Breast epithelium (tissue), 4 donors: ENCODE data around the gene AP3S1. TPM values are rescaled to one million over a fixed set of nuclear protein-coding genes. Genes with fewer than 3 reads are reported as not detected.

Experiments used
- DNase-seq, 2 donors: peaks; one replicate each; pipeline ENCODE4 v3.0.0-alpha.2; 2019; ENCODE audit warnings: low spot score in 2 of 2
- H3K27ac ChIP-seq, 2 donors: fragments of 200-600 bp; sonication (generic) in 1 of 2; one replicate each; pipeline ENCODE4 v1.5.1; 2016 to 2019; ENCODE audit warnings: mild to moderate bottlenecking in 1 of 2
- H3K27me3 ChIP-seq, 2 donors: fragments of 200-600 bp; sonication (generic) in 1 of 2; one replicate each; pipeline versions ENCODE4 v1.5.1 to v1.6.0; 2017 to 2019; ENCODE audit warnings: control low read depth in 1 of 2, mild to moderate bottlenecking in 1 of 2
- H3K36me3 ChIP-seq: fragments of 200-600 bp; one replicate; pipeline ENCODE4 v1.5.1; 2019
- H3K4me1 ChIP-seq, 2 donors: fragments of 200-600 bp; sonication (generic); one replicate each; pipeline ENCODE4 v1.5.1; 2016 to 2019; ENCODE audit warnings: control low read depth in 1 of 2
- H3K4me3 ChIP-seq, 3 donors: fragments of 200-600 bp; sonication (generic); 1 replicate in 2 of 3; 2 replicates in 1 of 3; pipeline ENCODE4 v1.5.1; 2016 to 2019; ENCODE audit warnings: mild to moderate bottlenecking in 3 of 3, moderate library complexity in 2 of 3
- H3K9me3 ChIP-seq, 2 donors: fragments of 200-600 bp; sonication (generic) in 1 of 2; one replicate each; pipeline ENCODE4 v1.5.1; 2016 to 2019; ENCODE audit warnings: control low read depth in 1 of 2
- CTCF ChIP-seq, 3 donors: fragments of 450-650 bp; IDR thresholded peaks; one replicate each; pipeline ENCODE4 v1.5.1; 2016 to 2017; ENCODE audit warnings: antibody characterized with exemption in 3 of 3, mild to moderate bottlenecking in 3 of 3, moderate library complexity in 3 of 3
- POLR2A ChIP-seq: fragments of 450-650 bp; IDR thresholded peaks from one replicate; pipeline ENCODE4 v1.6.1; 2016; ENCODE audit warnings: antibody characterized with exemption, mild to moderate bottlenecking, moderate library complexity
- POLR2AphosphoS5 ChIP-seq, 3 donors: sonication (generic); formaldehyde crosslinking; IDR thresholded peaks; one replicate each; pipeline ENCODE4 v1.6.1; 2017; ENCODE audit warnings: antibody characterized with exemption in 3 of 3
- intact Hi-C: fragments of 100-400 bp; cut with DNase I; formaldehyde crosslinking; loops from one replicate; pipeline ENCODE4 v1.15.1; 2023; ENCODE audit warnings: low total_unique reads
- total RNA-seq, 3 donors: library from RNA; depleted of rRNA; stranded (reverse); fragments of >200 nt; gene quantifications; one replicate each; pipeline ENCODE4 v1.1.0, GENCODE V29; 2016

Gene AP3S1
- total RNA-seq, 3 donors from 2014 or later = 74.7 to 93.7 (median 89.9) TPM

- H3K36me3 ChIP-seq = no peaks in the 10 kb centered on the region
- intact Hi-C loops = loop anchor here (1.0 kb wide), 1 partner anchor 15 kb away; no protein-coding TSS in a partner anchor
- peaks cover 0 to 13% of the 10 kb centered on the region in 2 donors for H3K27me3 ChIP-seq
- DNase-seq = no peak
- TF ChIP-seq POLR2A = no peak
- no peak for TF ChIP-seq POLR2AphosphoS5 (IDR thresholded peaks at IDR 0.05)
- TF ChIP-seq CTCF (IDR thresholded peaks at IDR 0.05) = no peak
- H3K4me3 ChIP-seq = no peak overlapping the region
- H3K4me1 ChIP-seq = no peaks in the 10 kb centered on the region
- H3K27ac ChIP-seq = no peak overlapping the region
- H3K9me3 ChIP-seq = no peaks in the 10 kb centered on the region
Measured at GRCh38 chr5:115809946-115810345, 31.8 kb upstream of the AP3S1 start.

GRCh38 chr5:115810761-115811160 is 31.0 kb upstream of the AP3S1 start:
- no peak overlapping the region for H3K4me3 ChIP-seq
- intact Hi-C loops = no loop called here

GRCh38 chr5:115811406-115811805 is 30.3 kb upstream of the AP3S1 start:
- H3K27ac ChIP-seq = no peak overlapping the region
- H3K36me3 ChIP-seq = no peaks in the 10 kb centered on the region
- H3K4me1 ChIP-seq = no peaks in the 10 kb centered on the region
- intact Hi-C loops = no loop called here
- no peak overlapping the region for H3K4me3 ChIP-seq
- no peak for DNase-seq
- peaks cover 4 to 27% of the 10 kb centered on the region in 2 donors for H3K27me3 ChIP-seq
- no peaks in the 10 kb centered on the region for H3K9me3 ChIP-seq
- no peak for TF ChIP-seq CTCF (IDR thresholded peaks at IDR 0.05)

More at GRCh38 chr5:115810761-115811160, 31.0 kb upstream of the AP3S1 start:
- Histone ChIP-seq H3K27me3 (peaks cover 0 to 21% of the 10 kb centered on the region in 2 donors), H3K27ac (no peak overlapping the region), H3K36me3 (no peaks in the 10 kb centered on the region), H3K9me3 (no peaks in the 10 kb centered on the region), H3K4me1 (no peaks in the 10 kb centered on the region)
- DNase-seq = no peak
- TF ChIP-seq POLR2A (no peak), CTCF (IDR thresholded peaks at IDR 0.05) (no peak), POLR2AphosphoS5 (IDR thresholded peaks at IDR 0.05) (no peak)

- H3K9me3 ChIP-seq = no peaks in the 10 kb centered on the region
- no peaks in the 10 kb centered on the region for H3K36me3 ChIP-seq
- DNase-seq = no peak
- H3K27me3 ChIP-seq = peaks cover 4 to 31% of the 10 kb centered on the region in 2 donors
- no peak overlapping the region for H3K4me3 ChIP-seq
- TF ChIP-seq CTCF (IDR thresholded peaks at IDR 0.05) = no peak
- TF ChIP-seq POLR2AphosphoS5 (IDR thresholded peaks at IDR 0.05) = no peak
- TF ChIP-seq POLR2A = no peak
- intact Hi-C loops = no loop called here
- H3K4me1 ChIP-seq = no peaks in the 10 kb centered on the region
- no peak overlapping the region for H3K27ac ChIP-seq
Measured at GRCh38 chr5:115812372-115812771, 29.4 kb upstream of the AP3S1 start.

- H3K4me3 ChIP-seq = peak overlapping the region in 2 of 3 donors; percentile 66 to 82
- H3K9me3 ChIP-seq = no peaks in the 10 kb centered on the region
- DNase-seq = no peak
- H3K4me1 ChIP-seq = no peaks in the 10 kb centered on the region
- H3K27me3 ChIP-seq = peaks cover 4 to 31% of the 10 kb centered on the region in 2 donors
- intact Hi-C loops = no loop called here
- H3K27ac ChIP-seq = no peak overlapping the region
- TF ChIP-seq CTCF (IDR thresholded peaks at IDR 0.05) (no peak), POLR2AphosphoS5 (IDR thresholded peaks at IDR 0.05) (no peak), POLR2A (no peak)
- H3K36me3 ChIP-seq = no peaks in the 10 kb centered on the region
Measured at GRCh38 chr5:115813719-115814118, 28.0 kb upstream of the AP3S1 start.
